Measurements from ENCODE around the gene STIM1.

The STIM1 gene

GRCh38 chr11:3947061-3947460 is 91.6 kb downstream of the STIM1 start:
- no peak for TF ChIP-seq CTCF (conservative IDR thresholded peaks at IDR 0.05)
- H3K27ac ChIP-seq, result no peak overlapping the region

- no peak for TF ChIP-seq CTCF (conservative IDR thresholded peaks at IDR 0.05)
- H3K27ac ChIP-seq, result no peak overlapping the region
Observed at GRCh38 chr11:3949125-3949524, 93.7 kb downstream of the STIM1 start.

DNA sequence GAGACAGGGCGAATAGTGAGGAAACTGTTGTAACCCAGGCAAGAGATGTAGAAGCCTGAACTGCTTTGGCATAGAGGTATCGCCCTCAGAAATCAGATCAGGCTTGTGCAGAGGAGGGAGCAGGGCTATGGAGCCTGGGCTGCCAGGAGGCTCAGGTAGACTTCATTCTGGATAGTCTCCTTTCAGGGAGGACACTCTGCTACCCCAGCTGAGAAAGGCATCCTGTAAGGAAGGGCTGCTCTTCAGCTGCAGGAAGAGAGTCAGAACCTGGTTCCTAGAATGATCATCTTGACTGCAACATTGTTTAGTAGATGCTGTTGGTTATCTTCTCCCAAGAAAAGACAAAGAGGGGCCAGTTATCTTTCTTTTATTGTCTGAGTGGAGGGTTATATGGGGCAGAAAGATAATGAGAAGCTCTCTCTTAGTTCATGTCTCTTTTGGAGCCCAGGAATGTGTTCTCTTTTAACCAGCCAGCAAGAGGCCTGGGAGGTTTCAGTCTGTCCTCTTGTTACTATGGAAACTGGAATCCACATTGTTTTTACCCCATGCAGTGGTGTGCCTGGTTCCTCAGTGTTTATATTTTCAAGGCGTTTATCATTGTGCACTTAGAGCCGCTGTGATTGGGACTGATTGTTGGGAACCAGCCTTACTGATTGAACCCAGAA is 95.7 kb downstream of the STIM1 start:
- no peak for TF ChIP-seq CTCF (conservative IDR thresholded peaks at IDR 0.05)
- H3K27ac ChIP-seq, result no peak overlapping the region

GRCh38 chr11:3952715-3953114 is 97.3 kb downstream of the STIM1 start:
- H3K27ac ChIP-seq, result no peak overlapping the region
- TF ChIP-seq CTCF (conservative IDR thresholded peaks at IDR 0.05), result no peak

- H3K27ac ChIP-seq, result no peak overlapping the region
- no peak for TF ChIP-seq CTCF (conservative IDR thresholded peaks at IDR 0.05)
Observed at GRCh38 chr11:3953327-3953726, 97.9 kb downstream of the STIM1 start.

DNA sequence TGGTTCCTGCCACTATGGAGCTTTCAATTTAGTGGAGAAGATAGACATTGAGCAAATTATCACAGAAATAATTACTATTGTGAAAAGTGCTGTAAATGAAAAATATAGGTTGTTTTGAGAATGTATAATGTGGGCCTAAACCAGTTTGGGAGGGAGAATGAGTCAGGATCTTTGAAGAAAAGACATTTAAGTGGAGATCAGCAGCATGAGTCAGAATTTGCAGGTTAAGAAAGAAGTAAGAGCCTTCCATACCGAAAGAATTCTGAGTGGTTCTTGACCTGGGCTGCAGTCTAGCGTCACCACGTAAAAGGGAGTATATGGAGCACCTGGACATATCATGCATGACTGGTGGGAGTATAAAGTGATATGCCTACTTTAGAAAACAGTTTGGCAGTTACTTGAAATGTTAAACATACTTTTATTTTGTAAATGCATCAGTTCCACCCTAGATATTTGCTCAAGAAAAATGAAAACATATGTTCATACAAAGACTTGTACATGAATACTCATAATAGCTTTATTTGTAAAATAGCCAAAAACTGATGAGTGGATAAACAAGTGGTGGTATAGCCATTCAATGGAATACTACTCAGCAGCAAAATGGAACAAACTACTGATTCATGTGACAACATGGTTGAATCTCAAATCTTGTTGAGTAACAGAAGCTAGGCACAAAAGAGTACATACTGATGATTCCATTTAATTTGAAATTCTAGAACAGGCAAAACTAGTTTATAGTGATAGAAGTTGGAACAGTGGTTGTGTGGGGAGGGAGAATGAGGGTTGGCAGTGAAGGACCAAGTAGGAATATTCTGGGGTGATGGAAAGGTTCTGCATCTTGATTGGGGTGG is 99.2 kb downstream of the STIM1 start:
- H3K27ac ChIP-seq, result no peak overlapping the region

More for the DNA sequence above, 99.2 kb downstream of the STIM1 start:
- TF ChIP-seq CTCF (conservative IDR thresholded peaks at IDR 0.05), result no peak
